ENCODE results near the gene PHACTR1. TPM values are rescaled to one million over a fixed set of nuclear protein-coding genes. Genes with fewer than 3 reads are reported as not detected.

The PHACTR1 gene
- total RNA-seq, 4 donors from 2014 or later: 2.0 to 8.3 (median 4.5) TPM

GRCh38 chr6:13013681-13014503, 297.3 kb downstream of the PHACTR1 start:
- no peak for DNase-seq
- H3K4me3 ChIP-seq: peak overlapping the region; percentile 24 to 27
- intact Hi-C loops (cut with DNase I; ENCODE audit: low total_unique reads): no loop called here
- peaks cover 0 to 8% of the 10 kb centered on the region in 2 donors for H3K27me3 ChIP-seq
- TF ChIP-seq CTCF (IDR thresholded peaks at IDR 0.05): no peak
- TF ChIP-seq POLR2A (IDR thresholded peaks at IDR 0.05): no peak
- H3K9me3 ChIP-seq: no peaks in the 10 kb centered on the region
- no peaks in the 10 kb centered on the region for H3K4me1 ChIP-seq
- H3K27ac ChIP-seq: no peak overlapping the region
- no peaks in the 10 kb centered on the region for H3K36me3 ChIP-seq

- intact Hi-C loops (cut with DNase I; ENCODE audit: low total_unique reads): no loop called here
These were observed 298.2 kb downstream of the PHACTR1 start for GRCh38 chr6:13014504-13015378.

GRCh38 chr6:13015379-13015681, 298.8 kb downstream of the PHACTR1 start:
- Histone ChIP-seq H3K4me1 (no peaks in the 10 kb centered on the region), H3K27ac (no peak overlapping the region), H3K9me3 (no peaks in the 10 kb centered on the region), H3K4me3 (no peak overlapping the region), H3K27me3 (peaks cover 0 to 8% of the 10 kb centered on the region in 2 donors), H3K36me3 (no peaks in the 10 kb centered on the region)
- intact Hi-C loops (cut with DNase I; ENCODE audit: low total_unique reads): no loop called here
- DNase-seq: no peak
- TF ChIP-seq CTCF (IDR thresholded peaks at IDR 0.05) (no peak), POLR2A (IDR thresholded peaks at IDR 0.05) (no peak)

More at GRCh38 chr6:13014504-13015378, 298.2 kb downstream of the PHACTR1 start:
- no peak overlapping the region for H3K27ac ChIP-seq
- H3K4me3 ChIP-seq: no peak overlapping the region
- no peak for DNase-seq
- peaks cover 0 to 8% of the 10 kb centered on the region in 2 donors for H3K27me3 ChIP-seq
- TF ChIP-seq CTCF (IDR thresholded peaks at IDR 0.05) (no peak), POLR2A (IDR thresholded peaks at IDR 0.05) (no peak)
- no peaks in the 10 kb centered on the region for H3K36me3 ChIP-seq
- no peaks in the 10 kb centered on the region for H3K4me1 ChIP-seq
- H3K9me3 ChIP-seq: no peaks in the 10 kb centered on the region

- intact Hi-C loops (cut with DNase I; ENCODE audit: low total_unique reads): no loop called here
- TF ChIP-seq CTCF (IDR thresholded peaks at IDR 0.05): no peak
- no peak for TF ChIP-seq POLR2A (IDR thresholded peaks at IDR 0.05)
- H3K36me3 ChIP-seq: no peaks in the 10 kb centered on the region
- no peaks in the 10 kb centered on the region for H3K4me1 ChIP-seq
- no peaks in the 10 kb centered on the region for H3K27me3 ChIP-seq
- no peak overlapping the region for H3K4me3 ChIP-seq
- H3K27ac ChIP-seq: no peak overlapping the region
- no peaks in the 10 kb centered on the region for H3K9me3 ChIP-seq
- DNase-seq: no peak
These were observed 308.0 kb downstream of the PHACTR1 start for GRCh38 chr6:13024616-13025015.
